Measurements from ENCODE around the gene TARDBP.
A peak's percentile ranks its signal among the peaks of the same experiment; 100 is the strongest.
"Not testable (repeated sequence)": the region's sequence is repeated elsewhere in the genome, so short reads cannot be mapped to it uniquely, and the experiment has no call there.

TARDBP gene

DNA sequence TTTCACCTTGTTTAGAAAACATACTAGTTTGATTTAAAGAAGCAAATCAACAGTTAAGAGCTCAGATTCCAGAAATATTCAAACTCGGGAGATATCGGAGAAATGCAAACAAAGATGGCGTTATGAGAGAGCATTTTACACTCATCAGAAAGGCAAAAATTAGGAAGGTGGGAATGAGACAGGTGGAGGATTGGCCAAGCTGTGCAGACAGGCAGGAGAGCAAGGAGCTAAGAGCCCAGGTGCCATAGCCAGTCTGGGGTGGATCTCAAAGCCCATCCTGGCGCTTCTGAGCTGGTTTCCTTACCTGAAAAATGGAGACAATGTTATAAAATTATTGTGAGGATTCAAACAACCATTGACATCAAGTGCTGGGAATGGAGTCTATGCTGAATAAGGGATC is 19.6 kb upstream of the TARDBP start:
- DNase-seq: no peak

DNA sequence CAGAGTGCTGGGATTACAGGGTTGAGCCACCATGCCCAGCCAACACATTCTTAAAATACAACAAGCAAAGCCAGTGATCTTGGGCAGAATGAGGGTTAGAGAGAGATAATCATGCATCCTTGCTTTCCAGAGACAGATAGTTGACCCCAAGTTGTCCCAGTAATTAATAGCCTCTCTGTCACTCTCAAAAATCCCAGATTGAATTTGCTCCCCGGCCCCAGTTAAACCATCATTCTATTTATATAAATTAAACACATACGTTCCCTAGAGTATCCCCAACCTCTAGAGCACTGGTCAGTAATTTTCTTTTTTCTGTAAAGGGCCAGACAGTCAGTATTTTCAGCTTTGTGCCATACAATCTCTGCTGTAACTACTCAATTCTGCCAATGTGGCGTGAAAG is 16.4 kb upstream of the TARDBP start:
- no peak for DNase-seq

DNA sequence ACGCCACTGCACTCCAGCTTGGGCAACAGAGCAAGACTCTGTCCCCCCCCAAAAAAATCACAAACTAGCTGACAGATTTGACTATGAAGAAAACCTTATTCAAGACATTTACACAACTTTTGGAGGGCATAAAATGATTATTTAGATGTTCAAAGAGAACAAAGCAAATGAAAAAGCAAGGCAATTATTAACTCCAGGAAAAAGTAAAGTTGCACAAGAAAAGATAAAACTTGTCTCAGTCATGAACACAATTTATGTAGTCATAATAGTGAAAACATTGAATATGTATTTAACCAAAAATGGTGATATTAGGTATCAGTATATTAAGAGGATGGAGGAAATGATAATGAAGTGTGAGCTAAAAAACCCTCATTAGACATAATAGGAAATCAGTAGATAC is 11.9 kb upstream of the TARDBP start:
- no peak for DNase-seq

DNA sequence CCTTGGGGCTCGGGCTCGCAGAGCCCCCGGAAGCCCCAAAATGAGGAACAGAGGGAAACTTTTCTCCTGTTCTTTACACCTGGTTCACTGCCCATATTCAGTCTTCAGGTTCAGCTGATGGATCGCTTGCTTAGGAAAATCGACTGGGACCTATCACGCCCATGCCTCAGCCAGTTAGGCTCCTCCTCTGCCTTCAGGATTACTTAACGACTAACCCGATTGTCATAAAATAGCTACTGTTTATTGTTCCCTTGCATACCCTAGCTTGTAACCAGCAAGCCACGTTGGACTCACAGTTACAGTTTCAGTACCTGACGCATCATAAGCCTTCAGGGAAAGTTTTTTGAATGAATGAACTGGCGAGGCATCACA is 692 bp downstream of the TARDBP start:
- no peak for DNase-seq

DNA sequence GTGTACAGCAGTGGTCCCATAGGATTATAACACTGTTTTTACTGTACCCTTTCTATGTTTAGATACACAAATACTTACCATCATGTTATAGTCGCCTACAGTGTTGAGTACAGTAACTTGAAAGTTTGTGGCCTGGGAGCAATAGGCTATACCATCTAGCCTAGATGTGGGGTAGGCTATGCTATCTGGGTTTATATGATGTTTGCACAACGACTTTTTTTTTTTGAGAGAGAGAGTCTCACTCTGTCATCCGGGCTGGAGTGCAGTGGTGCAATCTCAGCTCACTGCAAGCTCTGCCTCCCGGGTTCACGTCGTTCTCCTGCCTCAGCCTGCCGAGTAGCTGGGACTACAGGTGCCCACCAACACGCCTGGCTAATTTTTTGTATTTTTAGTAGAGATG is 6.9 kb downstream of the TARDBP start:
- DNase-seq: not testable (repeated sequence)

DNA sequence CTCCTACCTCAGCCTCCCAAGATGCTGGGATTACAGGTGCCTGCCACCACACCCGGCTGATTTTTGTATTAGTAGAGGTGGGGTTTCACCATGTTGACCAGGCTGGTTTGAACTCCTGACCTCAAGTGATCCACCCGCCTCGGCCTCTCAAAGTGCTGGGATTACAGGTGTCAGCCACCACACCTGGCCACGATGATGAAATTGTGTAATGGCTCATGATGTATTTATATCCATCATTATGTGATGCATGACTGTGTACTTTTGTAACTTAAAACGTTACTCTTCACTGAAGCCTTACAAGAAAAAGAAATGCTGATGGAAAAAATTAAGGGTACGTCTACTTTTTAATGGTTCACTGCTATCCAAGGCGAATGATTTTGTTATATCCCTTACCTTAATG is 7.5 kb downstream of the TARDBP start:
- no peak for DNase-seq

DNA sequence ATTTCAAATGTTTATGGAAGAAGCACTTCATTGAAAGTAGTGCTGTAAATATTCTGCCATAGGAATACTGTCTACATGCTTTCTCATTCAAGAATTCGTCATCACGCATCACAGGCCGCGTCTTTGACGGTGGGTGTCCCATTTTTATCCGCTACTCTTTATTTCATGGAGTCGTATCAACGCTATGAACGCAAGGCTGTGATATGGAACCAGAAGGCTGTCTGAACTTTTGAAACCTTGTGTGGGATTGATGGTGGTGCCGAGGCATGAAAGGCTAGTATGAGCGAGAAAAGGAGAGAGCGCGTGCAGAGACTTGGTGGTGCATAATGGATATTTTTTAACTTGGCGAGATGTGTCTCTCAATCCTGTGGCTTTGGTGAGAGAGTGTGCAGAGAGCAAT is 10.7 kb downstream of the TARDBP start:
- DNase-seq: no peak

DNA sequence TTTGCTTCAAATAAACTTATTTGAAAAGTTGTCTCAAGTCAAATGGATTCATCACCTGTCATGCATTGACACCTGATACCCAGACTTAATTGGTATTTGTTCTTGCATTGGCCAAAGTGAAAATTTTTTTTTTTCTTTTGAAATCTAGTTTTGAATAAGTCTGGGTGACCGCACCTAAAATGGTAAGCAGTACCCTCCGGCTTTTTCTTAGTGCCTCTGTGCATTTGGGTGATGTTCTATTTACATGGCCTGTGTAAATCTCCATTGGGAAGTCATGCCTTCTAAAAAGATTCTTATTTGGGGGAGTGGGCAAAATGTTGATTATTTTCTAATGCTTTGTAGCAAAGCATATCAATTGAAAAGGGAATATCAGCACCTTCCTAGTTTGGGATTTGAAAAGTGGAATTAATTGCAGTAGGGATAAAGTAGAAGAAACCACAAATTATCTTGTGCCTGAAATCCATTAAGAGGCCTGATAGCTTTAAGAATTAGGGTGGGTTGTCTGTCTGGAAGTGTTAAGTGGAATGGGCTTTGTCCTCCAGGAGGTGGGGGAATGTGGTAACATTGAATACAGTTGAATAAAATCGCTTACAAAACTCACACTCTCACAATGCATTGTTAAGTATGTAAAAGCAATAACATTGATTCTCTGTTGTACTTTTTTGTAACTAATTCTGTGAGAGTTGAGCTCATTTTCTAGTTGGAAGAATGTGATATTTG is 11.9 kb downstream of the TARDBP start:
- no peak for DNase-seq

DNA sequence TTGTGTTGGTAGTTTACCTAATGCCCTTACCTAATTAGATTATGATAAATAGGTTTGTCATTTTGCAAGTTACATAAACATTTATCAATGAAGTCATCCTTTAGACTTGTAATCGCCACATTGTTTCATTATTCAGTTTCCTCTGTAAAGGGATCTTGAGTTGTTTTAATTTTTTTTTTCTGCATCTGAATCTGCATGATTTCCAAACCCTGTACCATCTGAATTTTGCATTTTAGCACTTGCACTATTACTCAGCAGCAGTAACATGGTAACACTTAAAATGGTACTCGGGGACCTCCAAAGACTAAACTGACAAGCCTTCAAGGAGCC is 12.4 kb downstream of the TARDBP start:
- no peak for DNase-seq

DNA sequence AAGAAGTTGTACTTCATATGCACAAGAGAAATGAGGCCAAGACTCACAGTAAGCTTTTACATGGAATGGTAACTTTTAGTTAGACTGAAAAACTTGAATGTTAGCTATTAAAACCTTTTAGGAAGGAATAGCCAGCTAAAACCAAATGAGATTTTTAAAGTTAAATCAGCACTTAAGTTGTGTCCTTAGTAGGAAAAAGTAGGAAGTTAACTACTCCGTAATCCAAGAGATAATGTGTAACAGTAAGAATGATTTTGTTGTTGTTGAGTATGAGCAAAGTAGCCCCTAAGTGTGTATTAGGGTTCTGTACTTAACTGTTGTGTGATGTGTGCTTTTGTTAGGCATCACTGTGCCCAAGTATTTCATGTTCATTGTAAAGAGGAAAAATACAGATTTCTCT is 13.2 kb downstream of the TARDBP start:
- DNase-seq: no peak

DNA sequence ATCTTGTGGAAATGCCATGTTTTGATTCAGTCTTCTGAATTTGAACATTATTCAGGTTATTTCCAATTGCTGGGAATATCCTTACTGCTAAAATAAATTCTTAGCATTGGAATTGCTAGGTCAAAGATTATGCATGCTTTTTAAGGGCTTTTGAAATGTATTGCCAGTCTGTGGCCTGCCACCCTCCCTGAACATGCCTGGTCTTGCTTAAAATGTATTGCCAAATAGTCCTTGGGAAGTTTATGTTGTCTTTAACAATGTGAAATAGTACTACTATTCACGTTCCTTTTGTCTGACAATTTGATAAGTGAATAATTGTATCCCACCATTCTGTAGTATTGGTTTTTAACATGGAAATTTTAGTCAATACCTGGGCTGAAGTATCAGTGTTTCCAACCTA is 13.6 kb downstream of the TARDBP start:
- DNase-seq: no peak

DNA sequence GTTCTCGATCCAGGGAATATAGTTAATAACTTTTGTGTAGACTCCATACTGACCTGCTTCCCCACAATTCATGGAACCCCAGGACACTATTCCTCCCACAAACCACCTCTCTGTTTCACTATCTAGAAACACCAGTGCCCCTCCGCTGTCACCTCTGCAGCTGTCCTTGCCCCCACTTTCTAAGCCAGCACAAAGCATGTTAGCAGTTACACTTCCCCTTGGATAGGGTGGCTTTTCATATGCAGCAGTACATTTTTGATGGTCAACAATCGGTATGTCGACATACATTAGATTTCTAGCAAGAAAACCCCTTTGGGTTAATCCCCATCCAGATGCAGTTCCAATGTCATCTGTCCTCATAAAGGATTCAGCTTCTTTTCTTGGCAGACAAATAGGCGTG is 14.4 kb downstream of the TARDBP start:
- no peak for DNase-seq

DNA sequence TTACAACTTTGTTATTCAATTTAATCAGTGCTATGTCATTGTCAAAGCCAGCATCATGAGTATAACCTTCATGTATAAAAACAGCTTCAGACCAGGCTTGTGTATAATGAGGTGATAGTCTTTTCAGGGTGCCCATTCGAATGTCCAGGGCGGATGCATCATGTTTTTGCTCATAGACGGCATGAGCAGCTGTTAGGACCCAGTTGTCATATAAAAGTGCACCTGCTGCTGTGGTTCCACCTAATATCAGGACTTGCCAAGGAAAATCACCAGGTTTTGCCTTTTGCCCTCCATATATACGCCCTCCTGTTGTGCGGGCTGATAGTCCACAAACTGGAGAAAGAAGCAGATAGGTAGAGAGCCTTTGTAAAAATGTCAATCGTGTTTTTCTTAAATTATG is 14.9 kb downstream of the TARDBP start:
- DNase-seq: no peak

DNA sequence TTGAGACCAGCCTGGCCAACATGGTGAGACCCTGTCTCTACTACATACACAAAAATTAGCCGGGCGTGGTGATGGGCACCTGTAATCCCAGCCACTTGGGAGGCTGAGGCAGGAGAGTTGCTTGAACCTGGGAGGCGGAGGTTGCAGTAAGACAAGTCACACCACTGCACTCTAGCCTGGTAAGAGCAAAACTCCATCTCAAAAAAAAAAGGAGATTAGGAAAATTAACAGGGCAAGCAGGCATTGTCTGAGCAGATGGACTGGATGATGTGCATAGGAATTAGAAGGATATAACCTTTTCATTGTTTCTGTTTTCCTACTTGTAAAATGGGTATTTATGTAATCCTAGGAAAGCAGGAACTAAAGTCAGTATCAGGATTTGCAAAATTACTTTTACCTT is 15.6 kb downstream of the TARDBP start:
- no peak for DNase-seq

DNA sequence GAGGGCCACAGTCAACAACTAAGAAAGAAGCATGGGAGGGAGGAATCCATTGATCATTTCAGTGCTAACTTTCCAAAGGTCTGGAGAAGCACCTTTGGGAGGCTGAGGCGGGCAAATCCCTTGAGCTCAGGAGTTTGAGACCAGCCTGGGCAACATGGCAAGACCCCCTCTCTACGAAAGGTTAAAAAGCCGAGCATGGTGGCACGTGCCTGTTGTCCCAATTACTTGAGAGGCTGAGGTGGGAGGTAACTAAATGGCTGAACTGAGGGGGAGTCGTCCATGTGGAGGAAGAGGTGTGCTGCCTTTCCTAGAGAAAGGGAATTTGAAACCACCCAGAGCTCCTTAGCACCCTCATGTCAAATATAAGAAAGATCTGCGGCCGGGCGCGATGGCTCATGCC is 18.4 kb downstream of the TARDBP start:
- DNase-seq: no peak

DNA sequence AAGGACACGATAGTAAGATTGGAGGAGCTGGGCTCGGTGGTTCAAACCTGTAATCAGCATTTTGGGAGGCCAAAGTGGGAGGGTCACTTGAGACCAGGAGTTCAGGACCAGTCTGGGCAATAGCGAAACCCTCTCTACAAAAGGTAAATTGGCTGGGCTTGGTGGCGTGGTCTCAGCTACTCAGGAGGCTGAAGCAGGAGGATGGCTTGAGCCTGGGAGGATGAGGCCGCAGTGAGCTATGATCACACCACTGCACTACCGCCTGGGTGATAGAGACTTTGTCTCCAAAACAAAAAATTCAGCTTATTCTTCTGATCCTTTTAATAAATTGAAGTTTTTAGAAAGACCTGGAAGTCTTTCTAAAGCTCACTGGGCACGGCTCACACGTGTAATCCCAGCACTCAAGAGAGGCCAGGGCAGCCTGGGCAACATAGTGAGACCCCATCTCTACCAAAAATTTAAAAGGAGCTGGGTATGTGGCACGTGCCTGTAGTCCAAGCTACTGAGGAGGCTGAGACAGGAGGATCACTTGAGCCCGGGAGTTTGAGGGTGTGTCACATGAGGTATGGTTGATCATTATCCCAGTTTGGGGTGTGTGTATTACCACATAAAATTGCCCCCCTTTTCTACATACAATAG is 19.3 kb downstream of the TARDBP start:
- no peak for DNase-seq

DNA sequence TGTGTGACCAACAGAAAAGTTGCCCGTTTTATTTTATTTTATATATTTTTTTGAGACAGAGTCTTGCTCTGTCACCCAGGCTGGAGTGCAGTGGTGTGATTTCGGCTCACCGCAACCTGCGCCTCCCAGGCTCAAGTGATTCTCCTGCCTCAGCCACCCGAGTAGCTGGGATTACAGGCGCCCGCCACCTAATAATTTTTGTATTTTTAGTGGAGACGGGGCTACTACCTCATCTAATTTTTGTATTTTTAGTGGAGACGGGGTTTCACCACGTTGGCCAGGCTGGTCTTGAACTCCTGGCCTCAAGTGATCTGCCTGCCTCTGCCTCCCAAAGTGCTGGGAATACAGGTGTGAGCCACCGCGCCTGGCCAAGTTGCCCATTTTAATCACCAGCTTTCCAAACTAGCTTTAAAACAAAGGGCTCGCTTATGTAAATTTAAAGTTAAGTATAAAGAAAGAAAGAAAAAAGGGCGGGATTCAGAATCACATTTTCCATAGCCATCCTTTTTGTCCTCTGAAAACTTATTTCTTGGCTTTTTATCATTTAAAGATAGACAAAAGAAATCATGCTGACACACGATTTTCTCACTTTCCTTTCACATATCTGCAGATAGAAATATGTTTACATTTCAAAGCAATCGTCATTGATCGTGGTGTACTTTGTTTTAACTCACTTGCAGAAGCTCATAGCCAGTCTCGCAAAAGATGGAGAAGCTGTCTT is 24.7 kb downstream of the TARDBP start:
- DNase-seq: not testable (repeated sequence)

DNA sequence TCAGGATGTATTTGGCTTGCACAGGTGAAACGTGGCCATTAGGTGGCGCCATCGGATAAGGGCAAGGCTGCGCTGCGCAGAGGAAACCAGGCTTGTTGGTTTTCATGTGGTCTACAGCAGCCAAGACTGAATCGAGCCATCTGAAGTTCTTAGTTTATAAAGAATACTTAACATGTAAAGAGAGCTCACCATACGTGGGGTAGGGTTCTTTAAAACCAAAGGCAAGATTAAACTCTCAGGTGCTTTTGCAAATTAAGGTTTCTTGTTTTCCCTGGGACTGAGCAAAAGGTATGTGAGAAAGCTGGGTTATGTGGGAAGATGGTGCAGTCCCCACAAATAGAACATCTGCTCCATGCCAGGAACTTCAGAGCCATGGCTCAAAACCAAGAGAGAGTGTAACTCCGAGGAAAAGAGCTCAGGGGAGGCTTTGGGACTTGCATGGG is 25.3 kb downstream of the TARDBP start:
- DNase-seq: peak; percentile 67 to 88 (median 81)

DNA sequence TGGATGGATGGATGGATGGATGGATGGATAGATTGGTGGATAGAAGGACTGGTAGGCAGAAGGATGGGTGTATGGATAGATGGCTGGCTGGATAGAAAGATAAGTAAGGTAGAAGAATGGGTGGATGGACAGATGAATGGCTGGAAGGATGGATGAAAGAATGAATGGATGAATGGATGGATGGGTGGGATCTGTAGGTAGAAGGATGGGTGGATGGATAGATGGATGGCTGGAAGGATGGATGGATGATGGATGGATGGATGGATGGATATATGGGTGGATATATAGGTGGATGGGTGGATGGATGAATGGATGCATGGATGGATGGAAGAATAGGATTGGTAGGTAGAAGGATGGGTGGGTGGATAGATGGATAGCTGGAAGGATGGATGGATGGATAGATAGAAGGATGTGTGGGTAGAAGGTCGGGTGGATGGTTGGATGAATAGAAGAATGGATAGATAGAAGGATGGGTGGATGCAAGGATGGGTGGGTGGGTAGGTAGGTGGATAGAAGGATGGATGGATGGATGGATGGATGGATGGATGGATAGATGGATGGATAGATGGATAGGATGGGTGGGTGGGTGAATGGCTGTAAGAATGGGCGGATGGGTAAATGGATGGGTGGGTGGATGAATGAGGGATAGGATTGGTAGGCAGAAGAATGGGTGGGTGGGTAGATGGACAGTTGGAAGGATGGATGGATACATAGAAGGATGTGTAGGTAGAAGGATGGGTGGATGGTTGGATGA is 27.1 kb downstream of the TARDBP start:
- no peak for DNase-seq

DNA sequence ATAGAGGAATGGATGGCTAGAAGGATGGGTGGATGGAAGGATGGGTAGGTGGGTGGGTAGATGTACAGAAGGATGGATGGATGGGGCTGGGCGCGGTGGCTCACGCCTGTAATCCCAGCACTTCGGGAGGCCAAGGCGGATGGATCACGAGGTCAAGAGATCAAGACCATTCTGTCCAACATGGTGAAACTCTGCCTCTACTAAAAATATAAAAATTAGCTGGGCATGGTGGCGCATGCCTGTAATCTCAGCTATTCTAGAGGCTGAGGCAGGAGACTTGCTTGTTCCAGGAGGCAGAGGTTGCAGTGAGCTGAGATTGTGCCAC is 27.6 kb downstream of the TARDBP start:
- DNase-seq: not testable (repeated sequence)

DNA sequence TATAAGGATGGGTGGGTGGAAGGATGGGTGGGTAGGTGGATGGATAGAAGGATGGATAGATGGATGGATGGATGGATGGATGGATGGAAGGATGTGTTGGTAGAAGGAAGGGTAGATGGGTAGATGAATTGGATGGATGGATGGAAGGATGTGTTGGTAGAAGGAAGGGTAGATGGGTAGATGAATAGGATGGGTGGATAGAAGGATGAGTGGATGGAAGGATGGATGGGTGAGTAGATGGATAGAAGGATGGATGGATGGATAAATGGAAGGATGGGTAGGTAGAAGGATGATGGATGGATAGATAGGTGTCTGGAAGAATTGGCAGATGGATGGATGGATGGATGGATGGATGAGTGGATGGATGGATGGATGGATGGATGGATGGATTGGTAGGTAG is 28.6 kb downstream of the TARDBP start:
- DNase-seq: no peak

DNA sequence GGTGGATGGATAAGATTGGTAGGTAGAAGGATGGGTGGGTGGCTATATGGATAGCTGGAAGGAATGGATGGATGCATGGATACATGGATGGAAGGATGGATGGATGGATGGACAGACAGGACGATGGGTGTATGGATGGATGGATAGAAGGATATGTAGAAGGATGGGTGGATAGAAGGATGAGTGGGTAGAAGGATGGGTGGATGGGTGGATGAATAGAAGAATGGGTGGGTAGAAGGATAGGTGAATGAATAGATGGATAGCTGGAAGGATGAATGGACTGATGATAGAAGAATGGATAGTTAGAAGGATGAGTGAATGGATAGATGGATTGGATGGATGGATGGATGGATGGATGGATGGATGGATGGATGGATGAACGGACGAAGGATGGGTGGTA is 29.6 kb downstream of the TARDBP start:
- DNase-seq: no peak

DNA sequence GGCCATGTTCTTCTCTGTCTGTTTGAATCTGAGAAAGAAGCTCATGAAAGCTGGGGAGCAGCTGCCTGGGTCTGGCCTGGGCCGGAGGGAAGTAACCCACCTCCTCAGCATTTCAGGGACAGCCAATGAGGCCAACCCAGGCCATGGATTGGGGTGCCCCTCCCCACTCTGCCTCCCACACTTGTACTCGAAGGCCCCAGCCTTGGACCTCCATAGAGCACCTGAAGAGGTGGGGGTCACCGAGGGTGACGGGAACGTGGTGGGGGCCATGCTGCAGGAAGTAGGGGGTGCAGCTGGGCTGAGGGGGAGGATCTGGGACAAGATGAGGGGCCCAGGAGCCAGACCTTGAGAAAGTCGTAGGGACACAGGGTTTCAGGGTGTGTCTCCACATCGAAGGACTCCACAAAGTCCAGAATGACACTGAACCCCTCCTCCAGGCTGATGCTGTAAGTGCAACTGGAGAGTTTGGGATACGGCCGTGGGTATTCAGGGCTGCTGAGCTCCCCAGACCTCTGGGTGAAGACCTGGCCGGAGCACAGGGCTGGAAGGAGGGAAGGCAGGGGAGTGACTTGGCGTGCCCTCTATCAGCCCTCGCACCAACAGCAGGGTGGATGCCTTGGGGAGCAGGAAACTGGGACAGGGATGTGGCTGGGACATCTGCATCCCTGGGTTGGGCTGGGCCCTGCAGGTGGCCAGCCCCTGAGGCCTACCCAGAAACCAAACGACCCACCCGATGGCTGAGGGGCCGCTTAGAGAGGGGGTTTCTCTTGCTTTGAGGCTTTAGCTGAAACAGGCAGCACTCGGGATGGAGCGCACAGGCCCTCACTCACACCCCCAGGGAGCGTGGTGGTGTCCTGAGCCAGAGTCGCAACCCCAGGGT is 30.8 kb downstream of the TARDBP start:
- DNase-seq: no peak
